GM19438 (cell line): ENCODE measurements around the gene CXCL12.

Experiments
- ATAC-seq: cut with Tn5 transposase; IDR thresholded peaks from one replicate; pipeline ENCODE4 v1.9.1; 2021; ENCODE audit warnings: low read depth; ENCODE audit not compliant: unreplicated experiment

CXCL12 gene

GRCh38 chr10:44339218-44339617, 45.7 kb downstream of the CXCL12 start:
- no peak for ATAC-seq

DNA sequence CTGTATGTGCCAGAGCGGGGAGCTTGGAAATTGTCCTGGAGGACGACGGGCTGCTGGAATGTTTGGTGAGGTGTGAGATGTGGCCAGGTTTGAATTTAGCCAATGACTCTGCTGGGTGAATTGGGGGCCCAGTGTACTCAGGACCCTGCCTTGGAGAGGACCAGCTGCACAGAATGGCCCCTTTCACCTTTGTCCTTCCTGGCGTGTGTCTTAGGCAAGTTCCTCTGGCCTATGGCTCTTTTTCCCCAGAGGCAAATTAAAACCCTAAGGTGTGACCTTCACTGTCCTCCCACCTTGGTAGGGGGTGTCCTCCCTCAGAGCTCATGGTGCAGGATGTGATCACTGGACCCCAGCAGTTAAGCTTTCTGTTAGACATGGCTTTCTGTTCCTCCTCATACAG, 47.8 kb downstream of the CXCL12 start:
- ATAC-seq: no peak

DNA sequence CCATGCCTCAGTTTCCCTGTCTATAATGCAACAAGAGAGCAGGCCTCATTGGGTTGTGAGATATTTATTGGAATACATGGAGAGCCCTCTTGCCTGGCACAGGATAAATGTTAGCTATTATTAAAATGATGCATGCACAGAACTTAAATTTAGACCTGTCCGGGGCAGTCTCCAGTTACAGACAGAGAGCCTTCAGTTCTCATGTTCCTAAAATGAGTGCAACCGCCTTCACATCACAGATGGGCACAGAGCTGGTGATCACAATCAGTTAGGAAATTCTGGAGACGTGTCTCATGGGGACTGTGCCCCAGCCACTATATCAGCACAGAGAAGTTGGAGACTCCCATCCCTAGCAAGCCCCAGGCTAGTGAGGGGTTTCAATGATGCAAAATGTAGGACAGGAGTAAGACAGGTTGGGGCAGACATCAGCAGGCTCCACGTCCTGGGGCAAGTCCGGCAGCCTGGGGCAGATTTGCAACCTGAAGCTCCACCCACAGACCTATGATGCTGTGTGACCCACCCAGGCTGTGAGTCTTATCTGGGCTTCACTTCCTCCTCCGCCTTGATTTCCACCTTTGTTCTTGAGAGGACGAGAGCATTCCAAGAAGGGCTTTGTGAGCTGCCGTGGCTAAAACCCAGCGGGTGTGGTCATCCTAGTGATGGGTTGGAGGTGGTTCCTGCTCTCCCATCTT, 49.4 kb downstream of the CXCL12 start:
- no peak for ATAC-seq

GRCh38 chr10:44334621-44335184, 50.2 kb downstream of the CXCL12 start:
- no peak for ATAC-seq

- no peak for ATAC-seq
Observed at GRCh38 chr10:44334091-44334490, 50.8 kb downstream of the CXCL12 start.

DNA sequence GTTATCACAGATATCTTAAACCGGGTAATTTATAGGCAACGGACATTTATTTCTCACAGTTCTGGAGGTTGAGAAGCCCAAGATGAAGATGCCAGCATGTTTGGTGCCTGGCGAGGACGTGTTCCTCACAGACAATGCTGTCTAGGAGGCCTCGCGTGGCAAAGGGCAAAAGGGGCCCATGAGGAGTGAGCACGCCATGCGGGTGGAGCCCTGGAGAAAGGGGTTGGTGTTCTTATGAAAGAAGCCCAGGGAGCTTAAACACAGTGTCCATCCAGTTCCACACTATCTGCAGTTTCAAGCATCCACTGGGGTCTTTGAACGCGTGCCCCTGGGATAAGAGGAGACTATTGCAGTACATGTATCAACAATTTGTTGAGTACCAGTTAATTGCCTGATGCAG, 51.4 kb downstream of the CXCL12 start:
- no peak for ATAC-seq

DNA sequence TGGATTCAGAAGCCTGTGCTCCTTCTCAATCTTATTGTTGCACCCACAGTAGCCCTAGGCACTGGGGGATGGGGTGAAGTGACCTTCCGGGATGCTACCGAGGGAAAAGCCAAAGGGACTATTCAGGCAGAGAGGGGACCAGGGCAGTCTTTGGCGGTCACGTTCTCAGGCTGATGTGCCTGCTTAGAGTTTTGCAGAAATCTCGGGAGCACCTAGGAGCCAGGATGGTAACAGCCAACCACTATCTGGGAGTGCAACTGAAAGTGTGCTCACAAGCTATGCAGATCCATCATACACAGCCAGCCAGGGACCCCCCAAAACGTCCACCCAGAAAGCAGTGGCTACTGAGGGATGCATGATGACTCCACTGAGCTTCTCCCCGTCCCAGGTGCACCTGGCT, 52.4 kb downstream of the CXCL12 start:
- no peak for ATAC-seq

DNA sequence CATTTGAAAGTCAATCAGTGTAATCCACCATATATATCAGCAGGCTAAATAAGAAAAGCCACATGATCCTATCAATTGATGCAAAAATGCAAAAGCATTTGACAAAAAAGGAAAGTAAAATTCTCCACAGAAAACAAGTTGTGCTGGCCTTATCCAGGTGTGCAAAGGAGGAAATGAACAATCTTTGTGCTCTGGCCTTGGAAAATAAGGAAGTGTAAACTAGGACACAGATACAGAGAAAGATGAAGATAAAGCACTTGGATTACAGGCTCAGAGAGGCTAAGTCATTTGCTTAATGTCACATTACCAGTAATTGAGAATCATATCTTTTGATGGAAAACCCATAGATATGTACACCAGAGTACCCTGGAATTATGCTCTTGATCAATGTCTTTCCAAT, 54.5 kb downstream of the CXCL12 start:
- no peak for ATAC-seq

DNA sequence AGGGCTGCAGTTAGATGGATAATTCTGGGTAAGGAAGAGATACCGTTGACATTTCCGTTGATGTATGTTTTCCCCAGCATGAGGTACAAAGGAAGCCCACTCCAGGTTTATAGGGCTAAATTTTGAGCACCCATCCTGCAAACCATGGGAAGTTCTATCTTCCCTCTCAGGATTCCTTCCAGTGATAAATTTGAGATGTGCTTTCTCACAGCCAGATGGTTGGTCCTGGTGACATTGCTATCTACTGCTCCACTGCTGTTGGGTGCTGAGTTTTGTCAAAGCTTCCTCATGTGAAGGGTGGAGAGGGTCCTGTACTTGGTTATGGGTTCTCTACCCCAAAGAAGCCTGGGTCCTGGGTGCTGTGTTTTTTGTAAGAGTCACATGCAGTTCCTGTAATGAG, 57.4 kb downstream of the CXCL12 start:
- ATAC-seq: no peak
